K562 (cell line): ENCODE measurements around the gene HSPB1. TPM values are rescaled to one million over a fixed set of nuclear protein-coding genes. Genes with fewer than 3 reads are reported as not detected.

Experiments
- ATAC-seq: fragments of 200-7000 bp; cut with Tn5 transposase; 3 replicates; pipeline ENCODE4 v1.9.1; 2020; ENCODE audit warnings: moderate library complexity
- BruUV-seq: library from RNA; stranded (reverse); fragments of 400-500 nt; replicated peaks from 2 replicates; lab custom pipeline; 2021; lab: Mats Ljungman, UMichigan
- CTCF ChIA-PET: fragments of 300-600 bp; formaldehyde crosslinking; extraction: SDS; loops from one replicate; lab custom pipeline; 2021; ENCODE audit warnings: low intra/inter-chr PET ratio; lab: Yijun Ruan, JAX
- POLR2A ChIA-PET: fragments of 300-600, 350-650 bp; sonication (Branson Sonifier 250); formaldehyde crosslinking; extraction: SDS; loops from one replicate; lab custom pipeline; 2021; ENCODE audit warnings: antibody characterized with exemption, inconsistent platforms; lab: Yijun Ruan, JAX
- DNase-seq, 4 experiments: peaks; one replicate each; pipeline versions ENCODE4 v3.0.0 to v3.0.0-alpha.2; 2011 to 2018; ENCODE audit warnings: low spot score in 3 of 4, mixed read lengths in 3 of 4; ENCODE audit errors: extremely low read depth in 1 of 4
- FAIRE-seq: peaks from 2 replicates; lab custom pipeline; 2011; peaks lifted over from hg19 to GRCh38; lab: Jason Lieb, UNC
- H2AFZ ChIP-seq: 2 replicates; pipeline ENCODE4 v1.6.0; 2011; ENCODE audit warnings: low read depth, low read length, control low read depth, inconsistent platforms
- H3K27ac ChIP-seq: fragments of 200-600 bp; 3 replicates; pipeline ENCODE4 v1.8.0; 2011; ENCODE audit warnings: low read depth, mild to moderate bottlenecking, control low read depth, inconsistent platforms, low read length, moderate library complexity, mixed read lengths; ENCODE audit errors: extremely low read depth
- H3K27me3 ChIP-seq, 2 experiments: fragments of 300-600 bp in 1 of 2; 2 replicates in 1 of 2; 3 replicates in 1 of 2; pipeline versions ENCODE4 v1.6.0 to v1.8.0; 2011; ENCODE audit warnings: inconsistent platforms in 2 of 2, low read length in 2 of 2, mild to moderate bottlenecking in 1 of 2, mixed read lengths in 1 of 2, moderate library complexity in 1 of 2; ENCODE audit not compliant: control insufficient read depth in 2 of 2, insufficient read depth in 2 of 2
- H3K36me3 ChIP-seq: fragments of 300-600 bp; 3 replicates; pipeline ENCODE4 v1.8.0; 2011; ENCODE audit warnings: mild to moderate bottlenecking, low read length, inconsistent platforms; ENCODE audit not compliant: control insufficient read depth, insufficient read depth
- H3K4me1 ChIP-seq, 2 experiments: fragments of 200-600 bp in 1 of 2; replicated peaks in 1 of 2; 2 replicates in 1 of 2; 3 replicates in 1 of 2; pipeline versions ENCODE4 v1.5.1 to v1.8.0; 2011; ENCODE audit warnings: inconsistent platforms in 2 of 2, low read length in 2 of 2, mild to moderate bottlenecking in 1 of 2, mixed read lengths in 1 of 2, moderate library complexity in 1 of 2; ENCODE audit not compliant: control insufficient read depth in 2 of 2, insufficient read depth in 2 of 2
- H3K4me2 ChIP-seq: 2 replicates; pipeline ENCODE4 v1.6.1; 2011; ENCODE audit warnings: low read length, control low read depth, inconsistent platforms, mixed read lengths; ENCODE audit not compliant: insufficient read depth
- H3K4me3 ChIP-seq: fragments of 200-600 bp; sonication (generic), shearing (Covaris generic); 2 replicates; pipeline ENCODE4 v1.5.1; 2016; ENCODE audit warnings: control low read depth, inconsistent platforms
- H3K79me2 ChIP-seq: fragments of 200-600 bp; 3 replicates; pipeline ENCODE4 v1.8.0; 2011; ENCODE audit warnings: low read length, inconsistent platforms; ENCODE audit not compliant: control insufficient read depth, insufficient read depth
- H3K9ac ChIP-seq, 2 experiments: 2 replicates each; pipeline versions ENCODE4 v1.6.0 to v1.6.1; 2011; ENCODE audit warnings: low read depth in 2 of 2, low read length in 2 of 2, control low read depth in 1 of 2, inconsistent platforms in 1 of 2, mild to moderate bottlenecking in 1 of 2, mixed read lengths in 1 of 2; ENCODE audit not compliant: insufficient read depth in 1 of 2
- H3K9me1 ChIP-seq: one replicate; pipeline ENCODE4 v1.6.0; 2011; ENCODE audit warnings: inconsistent platforms, mild to moderate bottlenecking, low read length, moderate library complexity; ENCODE audit not compliant: control insufficient read depth, insufficient read depth
- H3K9me3 ChIP-seq: replicated peaks from 2 replicates; pipeline ENCODE4 v1.5.1; 2011; ENCODE audit warnings: low read depth, low read length, inconsistent platforms; ENCODE audit not compliant: control insufficient read depth, insufficient read depth
- H4K20me1 ChIP-seq: replicated peaks from 2 replicates; pipeline ENCODE4 v1.6.1; 2011; ENCODE audit warnings: low read length, inconsistent platforms, mixed read lengths; ENCODE audit not compliant: control insufficient read depth, insufficient read depth
- JUNB ChIP-seq: fragments of 450-650 bp; formaldehyde crosslinking; conservative IDR thresholded peaks from 2 replicates; pipeline ENCODE4 v1.4.0; 2020; ENCODE audit warnings: mild to moderate bottlenecking
- KDM4B ChIP-seq, 2 experiments: fragments of 450-650 bp in 1 of 2; sonication (generic) in 1 of 2; IDR thresholded peaks; 2 replicates each; pipeline ENCODE4 v1.6.1; 2016 to 2017; ENCODE audit warnings: borderline replicate concordance in 2 of 2, antibody characterized with exemption in 1 of 2, low read depth in 1 of 2, mild to moderate bottlenecking in 1 of 2
- TARDBP ChIP-seq: fragments of 450-650 bp; IDR thresholded peaks from 2 replicates; pipeline ENCODE4 v1.6.1; 2016
- ZBTB1 ChIP-seq: sonication (generic); formaldehyde crosslinking; IDR thresholded peaks from 2 replicates; pipeline ENCODE4 v1.8.1; 2023; ENCODE audit warnings: missing genetic modification reagents, low read depth, mild to moderate bottlenecking, borderline replicate concordance
- ZSCAN32 ChIP-seq: fragments of 450-650 bp; formaldehyde crosslinking; IDR thresholded peaks from 2 replicates; pipeline ENCODE4 v1.4.0; 2020; ENCODE audit warnings: mild to moderate bottlenecking, moderate library complexity
- WGBS: fragments of 100-300 bp; shearing (Covaris generic); methylation state at CpG from one replicate; pipeline ENCODE4 v1.1.6; 2016; ENCODE audit warnings: low coverage, mixed read lengths; ENCODE audit not compliant: insufficient coverage; ENCODE audit errors: missing lambda C conversion rate; 5-methylcytosine and 5-hydroxymethylcytosine counted together
- in situ Hi-C: fragments of 300-500 bp; cut with MboI; formaldehyde crosslinking; loops from 4 replicates; pipeline ENCODE4 v1.15.0; 2018; ENCODE audit warnings: inconsistent platforms, mixed read lengths
- intact Hi-C: fragments of 100-400 bp; cut with micrococcal nuclease; formaldehyde crosslinking; loops from 2 replicates; pipeline ENCODE4 v1.14.2; 2022
- polyA plus RNA-seq, 8 experiments: library from polyadenylated mRNA; depleted of rRNA in 4 of 8; stranded (reverse) in 5 of 8; unstranded in 3 of 8; fragments of >200 nt; fragmentation: Nextera tagmentation in 2 of 8; fragmentation: Illumina TruSeq in 1 of 8; extraction: Ambion mirVana in 2 of 8; extraction: Trizol in 1 of 8; gene quantifications; 2 replicates each; pipeline versions ENCODE4 v1.2.1 to v1.2.3, GENCODE V29; 2011 to 2014; ENCODE audit warnings: inconsistent platforms in 1 of 8, missing spikeins in 1 of 8
- total RNA-seq, 7 experiments: library from RNA; depleted of rRNA in 6 of 7; stranded (reverse); fragments of >200 nt in 6 of 7; fragmentation: Illumina TruSeq in 2 of 7; extraction: Trizol in 2 of 7; gene quantifications; 2 replicates each; pipeline versions ENCODE4 v1.2.1 to v1.2.3, GENCODE V29; 2011 to 2021; ENCODE audit warnings: low replicate concordance in 1 of 7
- TF ChIP-seq, protein P1 (sequence below): IDR thresholded peaks from 3 replicates; pipeline ENCODE4 v1.6.1; 2011; ENCODE audit warnings: borderline replicate concordance, mild to moderate bottlenecking, moderate library complexity; ENCODE audit not compliant: insufficient read length; ENCODE audit errors: extremely low read depth
- TF ChIP-seq, protein P2 (sequence below), 2 experiments: fragments of 450-650 bp; IDR thresholded peaks; 2 replicates each; pipeline ENCODE4 v1.6.1; 2016
- TF ChIP-seq, protein P3 (sequence below): fragments of 450-650 bp; formaldehyde crosslinking; IDR thresholded peaks from 2 replicates; pipeline ENCODE4 v1.4.0; 2020; ENCODE audit warnings: mild to moderate bottlenecking, moderate library complexity
- TF ChIP-seq, protein P4 (sequence below): fragments of 250-450 bp; sonication (Bioruptor Pico); IDR thresholded peaks from 2 replicates; pipeline ENCODE4 v1.5.0; 2021; ENCODE audit warnings: mild to moderate bottlenecking, borderline replicate concordance

The HSPB1 gene
- total and polyA plus RNA-seq, 9 of the 15 experiments (the other 6 are each of a cell fraction or from before 2014, with no cell fraction given) = 27.1 to 522 (median 138) TPM

DNA sequence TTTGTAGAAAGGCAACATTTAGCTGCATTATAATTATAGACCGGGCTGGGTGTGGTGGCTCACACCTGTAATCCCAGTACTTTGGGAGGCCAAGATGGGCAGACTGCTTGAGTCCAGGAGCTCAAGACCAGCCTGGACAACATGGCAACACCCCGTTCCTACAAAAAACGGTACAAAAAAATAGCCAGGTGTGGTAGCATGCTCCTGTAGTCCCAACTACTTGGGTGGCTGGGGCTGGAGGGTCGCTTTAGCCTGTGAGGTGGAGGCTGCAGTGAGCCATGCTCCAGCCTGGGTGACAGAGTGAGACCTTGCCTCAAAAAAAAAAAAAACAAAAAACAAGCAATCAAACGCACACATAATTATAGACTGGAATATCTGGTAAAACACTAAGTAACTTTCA, 51.3 kb downstream of the HSPB1 start:
- BruUV-seq = no TSS peak
- Histone ChIP-seq H3K27ac (no peak overlapping the region), H3K4me3 (no peak overlapping the region), H3K9me3 (no peaks in the 10 kb centered on the region), H3K79me2 (peaks cover 100% of the 10 kb centered on the region), H3K9me1 (peaks cover 5% of the 10 kb centered on the region), H3K27me3 (no peaks in the 10 kb centered on the region), H3K4me2 (no peak overlapping the region), H2AFZ (no peak overlapping the region), H4K20me1 (peaks cover 56% of the 10 kb centered on the region), H3K9ac (no peak overlapping the region), H3K36me3 (peaks cover 89% of the 10 kb centered on the region), H3K4me1 (peaks cover 4 to 19% of the 10 kb centered on the region in 2 experiments)
- FAIRE-seq (no peak), DNase-seq (no peak), ATAC-seq (no peak)
- 86% methylated on average over 5 of the region's 5 CpGs for WGBS
- intact Hi-C loops = no loop called here
- CTCF ChIA-PET = no interaction called here
- POLR2A ChIA-PET = interaction anchor here (0.5 to 3.8 kb wide), 8 partner anchors 9 to 1526 kb away, joined by 3 to 15 read pairs (median 4); no protein-coding TSS in a partner anchor
- in situ Hi-C loops = no loop called here
- TF ChIP-seq, protein P1, sequence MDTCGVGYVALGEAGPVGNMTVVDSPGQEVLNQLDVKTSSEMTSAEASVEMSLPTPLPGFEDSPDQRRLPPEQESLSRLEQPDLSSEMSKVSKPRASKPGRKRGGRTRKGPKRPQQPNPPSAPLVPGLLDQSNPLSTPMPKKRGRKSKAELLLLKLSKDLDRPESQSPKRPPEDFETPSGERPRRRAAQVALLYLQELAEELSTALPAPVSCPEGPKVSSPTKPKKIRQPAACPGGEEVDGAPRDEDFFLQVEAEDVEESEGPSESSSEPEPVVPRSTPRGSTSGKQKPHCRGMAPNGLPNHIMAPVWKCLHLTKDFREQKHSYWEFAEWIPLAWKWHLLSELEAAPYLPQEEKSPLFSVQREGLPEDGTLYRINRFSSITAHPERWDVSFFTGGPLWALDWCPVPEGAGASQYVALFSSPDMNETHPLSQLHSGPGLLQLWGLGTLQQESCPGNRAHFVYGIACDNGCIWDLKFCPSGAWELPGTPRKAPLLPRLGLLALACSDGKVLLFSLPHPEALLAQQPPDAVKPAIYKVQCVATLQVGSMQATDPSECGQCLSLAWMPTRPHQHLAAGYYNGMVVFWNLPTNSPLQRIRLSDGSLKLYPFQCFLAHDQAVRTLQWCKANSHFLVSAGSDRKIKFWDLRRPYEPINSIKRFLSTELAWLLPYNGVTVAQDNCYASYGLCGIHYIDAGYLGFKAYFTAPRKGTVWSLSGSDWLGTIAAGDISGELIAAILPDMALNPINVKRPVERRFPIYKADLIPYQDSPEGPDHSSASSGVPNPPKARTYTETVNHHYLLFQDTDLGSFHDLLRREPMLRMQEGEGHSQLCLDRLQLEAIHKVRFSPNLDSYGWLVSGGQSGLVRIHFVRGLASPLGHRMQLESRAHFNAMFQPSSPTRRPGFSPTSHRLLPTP = no peak
- no peak for TF ChIP-seq ZSCAN32 (CRISPR knock-in tag)
- no peak for TF ChIP-seq ZBTB1 (CRISPR knock-in tag)
- no peak for TF ChIP-seq KDM4B (IDR thresholded peaks at IDR 0.05; ENCODE audit: borderline replicate concordance in 2 of 2, low read depth in 1 of 2)
- TF ChIP-seq, protein P2, sequence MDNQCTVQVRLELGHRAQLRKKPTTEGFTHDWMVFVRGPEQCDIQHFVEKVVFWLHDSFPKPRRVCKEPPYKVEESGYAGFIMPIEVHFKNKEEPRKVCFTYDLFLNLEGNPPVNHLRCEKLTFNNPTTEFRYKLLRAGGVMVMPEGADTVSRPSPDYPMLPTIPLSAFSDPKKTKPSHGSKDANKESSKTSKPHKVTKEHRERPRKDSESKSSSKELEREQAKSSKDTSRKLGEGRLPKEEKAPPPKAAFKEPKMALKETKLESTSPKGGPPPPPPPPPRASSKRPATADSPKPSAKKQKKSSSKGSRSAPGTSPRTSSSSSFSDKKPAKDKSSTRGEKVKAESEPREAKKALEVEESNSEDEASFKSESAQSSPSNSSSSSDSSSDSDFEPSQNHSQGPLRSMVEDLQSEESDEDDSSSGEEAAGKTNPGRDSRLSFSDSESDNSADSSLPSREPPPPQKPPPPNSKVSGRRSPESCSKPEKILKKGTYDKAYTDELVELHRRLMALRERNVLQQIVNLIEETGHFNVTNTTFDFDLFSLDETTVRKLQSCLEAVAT (IDR thresholded peaks at IDR 0.05) = no peak
- TF ChIP-seq, protein P3, sequence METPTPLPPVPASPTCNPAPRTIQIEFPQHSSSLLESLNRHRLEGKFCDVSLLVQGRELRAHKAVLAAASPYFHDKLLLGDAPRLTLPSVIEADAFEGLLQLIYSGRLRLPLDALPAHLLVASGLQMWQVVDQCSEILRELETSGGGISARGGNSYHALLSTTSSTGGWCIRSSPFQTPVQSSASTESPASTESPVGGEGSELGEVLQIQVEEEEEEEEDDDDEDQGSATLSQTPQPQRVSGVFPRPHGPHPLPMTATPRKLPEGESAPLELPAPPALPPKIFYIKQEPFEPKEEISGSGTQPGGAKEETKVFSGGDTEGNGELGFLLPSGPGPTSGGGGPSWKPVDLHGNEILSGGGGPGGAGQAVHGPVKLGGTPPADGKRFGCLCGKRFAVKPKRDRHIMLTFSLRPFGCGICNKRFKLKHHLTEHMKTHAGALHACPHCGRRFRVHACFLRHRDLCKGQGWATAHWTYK (CRISPR knock-in tag) = no peak
- TF ChIP-seq JUNB (CRISPR knock-in tag) = no peak
- TF ChIP-seq, protein P4, sequence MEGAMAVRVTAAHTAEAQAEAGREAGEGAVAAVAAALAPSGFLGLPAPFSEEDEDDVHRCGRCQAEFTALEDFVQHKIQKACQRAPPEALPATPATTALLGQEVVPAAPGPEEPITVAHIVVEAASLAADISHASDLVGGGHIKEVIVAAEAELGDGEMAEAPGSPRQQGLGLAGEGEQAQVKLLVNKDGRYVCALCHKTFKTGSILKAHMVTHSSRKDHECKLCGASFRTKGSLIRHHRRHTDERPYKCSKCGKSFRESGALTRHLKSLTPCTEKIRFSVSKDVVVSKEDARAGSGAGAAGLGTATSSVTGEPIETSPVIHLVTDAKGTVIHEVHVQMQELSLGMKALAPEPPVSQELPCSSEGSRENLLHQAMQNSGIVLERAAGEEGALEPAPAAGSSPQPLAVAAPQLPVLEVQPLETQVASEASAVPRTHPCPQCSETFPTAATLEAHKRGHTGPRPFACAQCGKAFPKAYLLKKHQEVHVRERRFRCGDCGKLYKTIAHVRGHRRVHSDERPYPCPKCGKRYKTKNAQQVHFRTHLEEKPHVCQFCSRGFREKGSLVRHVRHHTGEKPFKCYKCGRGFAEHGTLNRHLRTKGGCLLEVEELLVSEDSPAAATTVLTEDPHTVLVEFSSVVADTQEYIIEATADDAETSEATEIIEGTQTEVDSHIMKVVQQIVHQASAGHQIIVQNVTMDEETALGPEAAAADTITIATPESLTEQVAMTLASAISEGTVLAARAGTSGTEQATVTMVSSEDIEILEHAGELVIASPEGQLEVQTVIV (CRISPR knock-in tag) = no peak
- TF ChIP-seq TARDBP = no peak
